Stimulated activated CD8-positive, alpha-beta memory T cell treated with anti-CD3 and anti-CD28 coated beads, Interleukin-15, amount 100 ng/mL, for 48 hours (primary cell): Measurements from ENCODE around the gene SYNGAP1.

ENCODE experiments used
- DNase-seq, 2 donors: peaks; one replicate each; pipeline ENCODE4 v3.0.0-alpha.2; 2020; ENCODE audit warnings: low read depth in 2 of 2

SYNGAP1 gene

GRCh38 chr6:33421344-33421643, 1.4 kb downstream of the SYNGAP1 start:
- no peak for DNase-seq

GRCh38 chr6:33423777-33424176, 3.9 kb downstream of the SYNGAP1 start:
- no peak for DNase-seq

- DNase-seq, result no peak
Observed at GRCh38 chr6:33424855-33425667, 5.2 kb downstream of the SYNGAP1 start.

GRCh38 chr6:33425668-33426577, 6.1 kb downstream of the SYNGAP1 start:
- peak; percentile 73 to 75 for DNase-seq

GRCh38 chr6:33426590-33427511, 7.0 kb downstream of the SYNGAP1 start:
- no peak for DNase-seq

- peak in 1 of 2 donors; percentile 38 for DNase-seq
Observed at GRCh38 chr6:33427585-33428223, 7.8 kb downstream of the SYNGAP1 start.

- no peak for DNase-seq
Observed at GRCh38 chr6:33428224-33428965, 8.5 kb downstream of the SYNGAP1 start.

- DNase-seq, result no peak
Observed at GRCh38 chr6:33428966-33429749, 9.3 kb downstream of the SYNGAP1 start.

GRCh38 chr6:33429750-33430052, 9.8 kb downstream of the SYNGAP1 start:
- no peak for DNase-seq

GRCh38 chr6:33430334-33430733, 10.5 kb downstream of the SYNGAP1 start:
- no peak for DNase-seq

- DNase-seq, result peak; percentile 75 to 77
Observed at GRCh38 chr6:33430991-33431879, 11.4 kb downstream of the SYNGAP1 start.

- DNase-seq, result no peak
Observed at GRCh38 chr6:33431880-33432541, 12.1 kb downstream of the SYNGAP1 start.

GRCh38 chr6:33432546-33432945, 12.7 kb downstream of the SYNGAP1 start:
- DNase-seq, result no peak

- DNase-seq, result no peak
Observed at GRCh38 chr6:33433001-33433543, 13.2 kb downstream of the SYNGAP1 start.

GRCh38 chr6:33433544-33434191, 13.8 kb downstream of the SYNGAP1 start:
- DNase-seq, result no peak

GRCh38 chr6:33434961-33435360, 15.1 kb downstream of the SYNGAP1 start:
- DNase-seq, result no peak

GRCh38 chr6:33437666-33438065, 17.8 kb downstream of the SYNGAP1 start:
- DNase-seq, result no peak
